Upper lobe of left lung (tissue), 4 donors: ENCODE results near the gene IL17D.

Source experiments
- CTCF ChIP-seq, 6 experiments: fragments of 450-650 bp in 4 of 6; fragments of 200-600 bp in 2 of 6; sonication (generic) in 2 of 6; IDR thresholded peaks; one replicate each; pipeline ENCODE4 v1.5.1; 2016 to 2019; ENCODE audit warnings: antibody characterized with exemption in 6 of 6
- POLR2A ChIP-seq, 4 donors: fragments of 450-650 bp; IDR thresholded peaks; one replicate each; pipeline ENCODE4 v1.5.1; 2016 to 2017; ENCODE audit warnings: antibody characterized with exemption in 4 of 4, mild to moderate bottlenecking in 2 of 4
- POLR2AphosphoS5 ChIP-seq, 2 donors: sonication (generic); formaldehyde crosslinking; IDR thresholded peaks; one replicate each; pipeline ENCODE4 v1.5.1; 2017; ENCODE audit warnings: antibody characterized with exemption in 2 of 2

DNA sequence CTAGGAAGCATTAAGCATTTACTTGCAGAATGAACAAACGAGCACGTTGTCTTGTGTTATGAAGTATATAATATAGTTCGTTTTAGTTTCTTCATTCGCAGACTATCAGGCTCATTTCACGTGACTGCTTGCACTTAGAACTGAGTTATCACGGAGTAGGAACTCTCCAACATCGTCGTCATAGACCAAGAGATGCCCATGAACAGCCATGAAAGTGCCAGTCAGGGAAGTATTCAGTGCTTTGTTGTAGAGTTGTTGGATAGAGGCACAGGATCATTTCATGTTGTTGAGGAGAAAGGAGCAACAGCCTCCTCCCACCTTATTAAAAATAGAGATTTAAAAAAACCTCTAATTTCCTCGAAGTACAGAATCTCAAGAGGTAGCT is 977 bp upstream of the IL17D start:
- no peak for TF ChIP-seq CTCF (IDR thresholded peaks at IDR 0.05)
- no peak for TF ChIP-seq POLR2AphosphoS5 (IDR thresholded peaks at IDR 0.05)
- no peak for TF ChIP-seq POLR2A (IDR thresholded peaks at IDR 0.05)
